NAMALWA (cell line): ENCODE data around the gene NFIC.
A peak's percentile ranks its signal among the peaks of the same experiment; 100 is the strongest.
"Not testable (repeated sequence)": the region's sequence is repeated elsewhere in the genome, so short reads cannot be mapped to it uniquely, and the experiment has no call there.

ENCODE experiments used
- DNase-seq: peaks from one replicate; pipeline ENCODE4 v3.0.0-alpha.2; 2015; ENCODE audit warnings: low spot score

The NFIC gene

DNA sequence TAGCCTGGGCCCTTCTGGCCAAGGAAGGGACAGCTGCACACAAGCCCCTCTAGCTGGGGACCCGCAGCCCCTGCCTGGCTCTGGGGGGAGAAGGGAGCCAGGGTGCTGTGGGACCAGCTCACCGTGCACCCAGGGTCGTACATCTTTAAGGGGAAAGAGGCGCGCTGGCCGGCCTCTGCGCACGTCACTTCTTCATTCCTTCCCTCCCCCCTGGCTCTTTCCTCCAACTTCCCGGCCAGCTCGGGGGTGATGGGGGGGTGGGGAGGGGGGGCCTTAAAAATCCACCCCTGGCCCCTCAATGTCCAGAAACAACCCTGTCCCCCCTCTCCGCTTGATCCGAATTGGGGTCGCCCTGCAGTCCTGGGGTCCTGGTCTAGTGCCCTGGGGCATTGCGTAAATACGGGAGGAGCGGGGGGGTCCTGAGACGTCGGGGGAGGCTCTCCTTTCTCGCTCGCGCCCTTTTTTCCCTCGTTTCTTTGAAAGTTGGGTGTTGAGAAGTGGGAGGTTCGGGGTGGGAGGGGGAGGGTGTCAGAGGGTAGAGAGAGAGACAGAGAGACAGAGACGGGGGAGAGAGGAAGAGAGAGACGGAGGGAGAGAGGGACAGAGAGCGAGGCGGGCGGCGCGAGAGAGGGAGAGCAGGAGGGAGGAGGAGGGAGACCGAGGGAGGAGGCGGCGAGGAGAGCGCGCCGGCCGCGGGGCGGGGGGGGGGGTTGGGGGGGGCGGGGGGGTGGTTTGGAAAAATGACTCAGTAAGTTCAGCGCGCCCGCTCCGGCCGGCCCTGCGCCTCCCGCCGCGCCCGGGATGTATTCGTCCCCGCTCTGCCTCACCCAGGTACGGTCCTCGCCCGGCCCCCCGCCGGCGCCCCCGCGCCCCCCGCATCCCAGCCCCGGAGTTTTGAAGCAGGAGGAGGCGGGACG, at the start of gene NFIC:
Gene NFIC, plus strand, starts transcription at position 748 of the 917 bp plus-strand sequence. Its CDS starts 54 bp downstream, at position 802.
- DNase-seq, result no peak

DNA sequence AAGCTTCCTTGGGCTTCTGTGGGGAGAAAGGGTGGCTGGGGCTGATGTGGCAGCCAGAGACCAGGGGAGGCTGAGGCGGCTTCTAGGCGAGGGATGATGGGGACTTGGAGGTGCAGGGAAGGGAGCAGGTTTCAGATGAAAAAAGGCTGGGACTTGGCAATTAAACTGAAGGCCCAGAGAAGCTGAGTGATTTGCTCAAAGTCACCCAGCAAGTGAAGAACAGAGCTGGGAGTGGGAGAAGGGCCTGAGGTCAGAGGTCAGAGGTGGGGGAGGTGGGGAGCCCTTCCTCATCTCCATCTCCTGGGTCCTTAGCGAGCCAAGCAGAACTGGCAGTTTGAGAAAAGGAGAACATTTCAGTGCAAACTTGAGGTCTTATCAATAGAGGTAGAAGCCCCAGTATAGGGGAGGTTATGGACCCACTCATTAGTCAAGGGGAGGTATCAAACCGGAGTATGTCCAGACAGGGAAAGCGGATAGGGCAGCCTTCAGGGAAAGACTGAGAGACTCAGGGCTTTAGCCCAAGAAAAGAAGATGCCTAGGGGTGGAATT, 49.6 kb upstream of the NFIC start:
- DNase-seq, result no peak

DNA sequence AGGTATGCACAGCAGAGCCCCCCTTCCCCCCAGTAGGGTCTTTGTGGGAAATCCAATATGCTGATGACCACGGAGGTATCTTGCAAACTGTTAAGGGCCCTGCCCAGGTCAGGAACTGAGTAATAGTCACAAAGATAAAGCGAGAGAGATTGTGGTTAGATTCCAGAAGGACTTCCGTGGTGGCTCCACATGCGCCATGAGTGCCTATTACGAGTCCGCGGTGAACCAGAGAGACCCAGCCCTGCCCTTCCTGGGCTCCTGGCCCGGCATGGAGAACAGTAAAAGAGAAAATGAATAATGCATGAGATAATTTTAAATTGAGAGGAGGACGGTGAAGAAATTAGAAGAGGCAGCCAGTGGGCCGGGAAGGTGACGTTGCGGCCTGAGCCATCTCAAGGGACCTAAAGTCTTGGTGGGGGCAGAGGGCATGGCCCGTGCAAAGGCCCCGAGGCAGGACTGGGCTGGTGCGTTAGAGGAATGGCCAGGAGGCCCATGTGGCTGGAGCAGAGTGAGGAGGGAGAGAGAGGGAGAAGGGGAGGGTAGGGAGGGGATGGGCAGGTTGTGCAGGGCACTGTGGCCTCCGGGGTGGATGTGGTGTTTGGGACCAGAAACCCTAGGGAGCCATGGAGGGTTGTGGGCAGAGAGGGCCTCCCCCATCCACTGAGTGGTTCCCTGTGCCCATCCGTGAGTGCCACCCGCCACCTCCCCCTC, 46.6 kb upstream of the NFIC start:
- DNase-seq, result no peak

DNA sequence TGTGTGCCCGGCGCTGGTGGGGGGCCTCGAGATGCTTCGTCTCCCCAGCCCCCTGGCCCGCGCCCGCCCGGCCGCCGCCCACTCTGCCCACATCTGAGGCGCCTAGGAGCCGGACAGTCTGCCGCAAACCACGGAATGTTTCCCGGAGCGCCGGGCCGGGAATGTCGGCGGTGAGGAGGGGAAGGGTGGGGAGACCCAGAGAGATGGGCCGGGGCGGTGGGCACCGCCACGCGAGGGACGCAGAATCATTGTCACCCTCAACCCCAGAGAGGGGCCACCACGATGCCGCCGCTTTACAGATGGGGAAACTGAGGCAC, 46.1 kb upstream of the NFIC start:
- no peak for DNase-seq

DNA sequence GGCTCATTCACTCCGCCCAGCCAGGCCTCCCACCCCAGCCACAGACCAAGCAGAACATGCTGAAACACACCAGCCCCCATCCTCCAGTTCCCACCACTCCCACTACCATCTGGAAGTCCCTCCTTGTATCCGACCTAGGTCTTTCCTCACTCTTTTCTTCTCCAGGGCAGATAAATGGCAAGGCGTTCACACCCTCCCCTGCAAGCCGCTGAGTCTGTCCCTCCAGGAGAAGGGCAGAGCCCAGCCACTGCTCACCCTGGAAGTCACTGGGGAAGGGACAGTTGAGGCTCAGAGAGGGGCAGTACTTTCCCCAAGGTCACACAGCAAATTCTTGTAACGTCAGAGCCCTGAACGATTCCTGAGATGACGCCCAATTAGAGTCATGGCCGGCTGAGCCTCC, 45.5 kb upstream of the NFIC start:
- DNase-seq, result no peak

DNA sequence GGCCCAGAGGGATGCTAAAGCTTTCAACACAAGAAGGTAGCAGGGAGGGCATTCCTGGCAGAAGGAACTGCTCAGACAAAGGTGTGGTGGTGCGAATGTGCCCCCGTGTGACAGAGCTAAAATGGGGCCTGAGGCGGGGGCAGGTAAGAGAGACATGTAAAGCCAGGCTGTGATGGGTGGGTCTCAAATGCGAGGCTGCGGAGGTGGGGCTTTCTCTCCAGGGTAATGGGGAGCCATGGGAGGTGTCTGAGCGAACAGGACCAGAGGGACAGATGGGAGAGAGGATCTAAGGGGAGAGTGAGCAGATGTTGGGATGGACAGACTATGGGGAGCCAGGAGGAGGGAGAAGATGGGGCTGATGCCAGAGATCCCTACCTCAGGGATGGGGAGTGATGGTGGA, 44.7 kb upstream of the NFIC start:
- no peak for DNase-seq

DNA sequence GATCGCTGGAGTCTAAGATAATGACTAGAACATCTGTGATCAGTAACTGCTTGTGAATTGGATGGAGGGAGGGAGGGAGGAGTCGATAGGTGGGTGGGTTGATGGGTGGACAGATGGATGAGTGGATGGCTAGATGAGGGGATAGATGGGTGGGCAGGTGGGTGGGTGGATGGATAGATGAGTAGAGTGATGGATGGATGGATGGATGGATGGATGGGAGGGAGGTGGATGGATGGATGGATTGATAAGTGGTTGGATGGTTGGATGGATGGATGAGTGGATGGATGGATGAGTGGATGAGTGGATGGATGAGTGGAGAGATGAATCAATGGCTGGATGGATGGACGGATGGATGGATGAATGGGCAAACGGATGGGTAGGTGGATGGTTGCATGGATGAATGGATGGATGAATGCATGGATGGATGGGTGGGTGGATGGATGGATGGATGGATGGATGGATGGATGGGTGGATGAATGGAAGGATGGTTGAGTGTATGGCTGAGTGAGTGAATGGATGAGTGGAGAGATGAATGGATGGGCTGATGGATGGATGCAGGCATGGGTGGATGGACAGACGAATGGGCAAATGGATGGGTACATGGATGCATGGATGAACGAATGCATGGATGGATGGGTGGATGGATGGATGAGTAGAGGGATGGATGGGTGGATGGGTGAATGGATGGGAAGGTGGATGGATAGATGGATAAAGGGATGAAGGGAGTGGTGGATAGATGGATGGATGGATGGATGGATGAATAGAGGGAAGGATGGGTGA, 44.0 kb upstream of the NFIC start:
- DNase-seq, result no peak

DNA sequence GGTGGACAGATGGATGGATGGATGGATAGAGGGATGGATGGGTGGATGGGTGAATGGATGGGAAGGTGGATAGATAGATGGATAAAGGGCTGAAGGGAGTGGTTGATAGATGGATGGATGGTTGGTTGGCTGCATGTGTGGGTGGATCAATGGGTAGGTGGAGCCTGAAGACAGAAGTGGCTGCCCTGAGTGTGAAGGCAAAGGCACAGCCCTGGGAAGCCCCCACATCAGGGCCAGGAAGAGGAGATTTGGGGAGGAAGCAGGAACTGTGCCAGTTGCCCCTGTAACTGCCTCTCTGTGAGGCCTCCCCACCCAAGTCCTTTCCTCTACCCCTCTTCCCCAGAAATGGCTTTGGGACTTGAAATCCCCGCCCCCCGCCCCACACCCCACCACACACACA, 43.4 kb upstream of the NFIC start:
- DNase-seq, result peak; percentile 39

DNA sequence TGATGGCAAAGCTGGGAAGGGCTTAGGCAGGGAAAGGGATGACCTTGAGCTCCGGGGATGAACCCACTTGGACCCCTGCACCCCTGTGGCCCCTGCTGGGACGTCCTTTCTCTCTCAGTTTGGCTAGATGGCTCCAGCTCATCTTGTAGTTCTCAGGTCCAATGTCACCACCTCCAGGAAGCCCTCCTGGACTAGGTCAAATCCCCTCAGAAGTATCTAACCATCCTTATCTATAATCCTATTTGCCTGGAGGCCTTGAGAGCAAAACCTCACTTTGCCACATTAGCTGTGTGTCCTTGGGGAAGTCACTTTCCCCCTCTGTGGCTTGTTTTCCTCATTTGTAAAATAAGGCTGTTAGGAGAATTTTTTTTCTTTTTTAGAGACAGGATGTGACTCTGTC, 42.7 kb upstream of the NFIC start:
- no peak for DNase-seq

DNA sequence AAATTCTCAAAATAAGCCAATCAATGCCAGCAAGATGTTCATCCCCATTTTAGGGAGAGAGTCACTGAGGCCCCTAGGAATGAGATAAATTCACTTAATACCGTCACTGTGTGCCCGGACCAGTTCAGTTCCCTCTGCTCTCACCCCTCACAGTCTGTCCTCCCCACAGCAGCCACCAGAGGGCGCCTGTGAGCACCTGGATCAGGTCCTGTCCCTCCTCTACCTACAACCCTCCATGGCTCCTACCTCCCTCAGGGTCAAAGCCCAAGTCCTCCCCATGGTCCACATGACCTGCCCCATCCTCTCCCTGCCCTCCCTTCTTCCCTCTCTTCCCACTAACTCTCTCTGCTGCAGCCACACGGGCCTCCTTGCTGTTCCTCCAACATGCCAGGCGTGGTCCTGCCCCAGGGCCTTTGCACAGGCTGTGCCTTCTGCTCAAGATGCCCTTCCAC, 42.0 kb upstream of the NFIC start:
- DNase-seq, result peak; percentile 70

DNA sequence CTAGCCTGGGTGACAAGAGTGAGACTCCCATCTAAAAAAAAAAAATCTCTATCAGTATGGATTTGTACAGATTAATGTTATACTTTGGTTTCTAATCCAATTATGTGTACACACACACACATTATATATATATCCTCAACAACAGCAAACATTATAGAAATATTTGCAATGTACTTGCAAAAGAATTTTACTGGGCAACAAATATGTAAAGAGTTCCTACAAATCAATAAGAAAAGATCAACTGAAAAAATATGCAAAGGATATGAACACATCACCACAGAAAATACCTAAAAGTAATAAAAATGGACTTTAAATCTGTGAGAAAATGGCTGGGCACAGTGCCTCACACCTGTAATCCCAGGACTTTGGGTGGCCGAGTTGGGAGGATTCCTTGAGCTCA, 40.9 kb upstream of the NFIC start:
- no peak for DNase-seq

DNA sequence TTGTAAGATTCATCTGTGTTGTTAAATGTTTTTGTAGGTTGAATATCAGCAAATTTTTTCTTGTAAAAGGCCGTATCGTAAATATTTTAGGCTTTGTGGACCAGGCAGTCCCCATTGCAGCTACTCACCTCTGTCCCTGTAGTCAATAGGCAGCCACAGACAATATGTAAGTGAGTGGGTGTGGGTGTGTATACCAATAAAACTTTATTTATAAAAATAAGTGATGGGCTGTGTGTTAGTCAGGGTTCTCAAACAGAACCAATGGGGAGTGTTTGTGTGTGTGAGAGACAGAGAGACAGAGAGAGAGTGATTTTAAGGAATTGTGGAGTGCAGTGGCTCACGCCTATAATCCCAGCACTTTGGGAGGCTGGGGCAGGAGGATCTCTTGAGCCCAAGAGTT, 37.6 kb upstream of the NFIC start:
- no peak for DNase-seq

DNA sequence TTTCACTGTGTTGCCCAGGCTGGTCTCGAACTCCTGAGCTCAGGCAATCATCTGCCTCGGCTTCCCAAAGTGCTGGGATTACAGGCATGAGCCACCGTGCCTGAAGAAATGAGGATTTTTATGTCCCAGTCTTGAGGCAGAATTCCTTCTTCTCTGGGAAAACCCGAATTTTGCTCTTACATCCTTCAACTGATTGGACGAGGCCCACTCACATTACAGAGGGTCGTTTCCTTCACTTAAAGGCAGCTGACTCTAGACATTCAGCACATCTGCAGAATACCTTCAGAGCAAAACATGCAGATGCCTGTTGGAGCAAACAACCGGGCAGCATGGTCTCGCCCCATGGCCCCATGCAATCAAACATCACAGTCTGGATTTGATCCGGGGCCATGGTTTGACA, 36.3 kb upstream of the NFIC start:
- DNase-seq, result no peak

DNA sequence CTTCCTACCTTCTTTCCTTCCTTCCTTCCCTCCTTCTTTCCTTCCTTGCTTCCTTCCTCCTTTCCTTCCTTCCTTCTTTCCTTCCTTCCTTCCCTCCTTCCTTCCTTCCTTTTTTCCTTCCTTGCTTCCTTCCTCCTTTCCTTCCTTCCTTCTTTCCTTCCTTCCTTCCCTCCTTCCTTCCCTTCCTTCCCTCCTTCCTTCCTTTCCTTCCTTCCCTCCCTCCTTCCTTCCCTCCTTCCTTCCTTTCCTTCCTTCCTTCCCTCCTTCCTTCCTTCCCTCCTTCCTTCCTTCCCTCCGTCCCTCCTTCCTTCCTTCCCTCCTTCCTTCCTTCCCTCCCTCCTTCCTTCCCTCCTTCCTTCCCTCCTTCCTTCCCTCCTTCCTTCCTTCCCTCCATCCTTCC, 34.2 kb upstream of the NFIC start:
- DNase-seq, result not testable (repeated sequence)

DNA sequence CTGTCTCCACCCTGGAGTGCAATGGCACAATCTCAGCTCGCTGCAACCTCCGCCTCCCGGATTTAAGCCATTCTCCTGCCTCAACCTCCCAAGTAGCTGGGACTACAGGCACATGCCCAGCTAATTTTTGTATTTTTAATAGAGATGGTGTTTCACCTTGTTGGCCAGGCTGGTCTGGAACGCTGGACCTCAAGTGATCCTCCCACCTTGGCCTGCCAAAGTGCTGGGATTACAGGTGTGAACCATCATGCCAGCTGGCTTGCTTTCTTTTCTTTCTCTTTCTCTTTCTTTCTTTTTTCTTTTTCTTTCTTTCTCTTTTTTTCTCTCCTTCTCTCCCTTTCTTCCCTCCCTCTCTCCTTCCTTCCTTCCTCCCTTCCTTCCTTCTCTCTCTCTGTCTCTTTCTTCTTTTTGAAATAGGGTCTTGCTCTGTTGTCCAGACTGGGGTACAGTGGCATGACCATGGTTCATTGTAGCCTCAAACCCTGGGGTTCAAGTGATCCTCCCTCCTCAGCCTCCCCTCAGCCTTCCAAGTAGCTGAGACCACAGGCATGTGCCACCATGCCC, 33.3 kb upstream of the NFIC start:
- no peak for DNase-seq

DNA sequence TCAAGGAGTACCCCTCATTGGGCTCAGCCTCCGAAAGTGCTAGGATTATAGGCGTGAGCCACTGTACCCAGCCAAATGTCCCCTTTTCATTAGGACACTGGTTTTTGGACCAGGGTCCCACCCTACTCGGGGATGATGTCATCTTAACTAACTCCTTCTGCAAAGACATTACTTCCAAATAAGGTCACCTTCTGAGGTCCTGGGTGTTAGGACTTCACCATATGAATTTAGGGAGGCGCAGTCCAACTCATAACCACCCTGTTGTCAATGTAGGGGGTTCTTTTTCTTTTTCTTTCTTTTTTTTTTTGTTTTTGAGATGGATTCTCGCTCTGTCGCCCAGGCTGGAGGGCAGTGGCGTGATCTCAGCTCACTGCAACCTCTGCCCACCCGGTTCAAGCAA, 32.7 kb upstream of the NFIC start:
- no peak for DNase-seq

DNA sequence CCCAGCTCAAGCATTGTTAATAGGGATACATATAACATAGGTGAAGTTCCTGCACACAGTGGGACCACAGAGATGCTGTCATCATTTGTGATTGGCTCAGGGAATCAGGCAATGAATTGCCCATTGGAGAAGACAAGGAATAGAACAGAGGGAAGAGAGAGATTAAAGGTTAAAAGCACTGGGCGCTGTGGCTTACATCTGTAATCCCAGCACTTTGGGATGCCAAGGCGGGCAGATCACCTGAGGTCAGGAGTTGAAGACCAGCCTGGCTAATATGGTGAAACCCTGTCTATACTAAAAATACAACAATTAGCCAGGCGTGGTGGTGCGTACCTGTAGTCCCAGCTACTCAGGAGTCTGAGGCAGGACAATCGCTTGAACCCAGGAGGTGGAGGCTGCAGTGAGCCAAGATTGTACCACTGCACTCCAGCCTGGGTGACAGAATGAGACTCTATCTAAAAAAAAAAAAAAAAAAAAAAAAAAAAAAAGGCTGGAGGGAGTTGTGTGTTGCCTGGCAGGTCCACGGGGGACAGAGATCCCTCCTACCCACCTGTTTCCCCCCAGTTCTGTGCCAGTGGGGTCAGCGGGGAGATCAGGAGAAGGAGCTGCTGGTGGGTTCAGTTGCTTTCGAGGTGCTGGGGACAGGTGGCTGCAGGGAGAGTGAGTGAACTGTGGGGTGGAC, 31.5 kb upstream of the NFIC start:
- not testable (repeated sequence) for DNase-seq

DNA sequence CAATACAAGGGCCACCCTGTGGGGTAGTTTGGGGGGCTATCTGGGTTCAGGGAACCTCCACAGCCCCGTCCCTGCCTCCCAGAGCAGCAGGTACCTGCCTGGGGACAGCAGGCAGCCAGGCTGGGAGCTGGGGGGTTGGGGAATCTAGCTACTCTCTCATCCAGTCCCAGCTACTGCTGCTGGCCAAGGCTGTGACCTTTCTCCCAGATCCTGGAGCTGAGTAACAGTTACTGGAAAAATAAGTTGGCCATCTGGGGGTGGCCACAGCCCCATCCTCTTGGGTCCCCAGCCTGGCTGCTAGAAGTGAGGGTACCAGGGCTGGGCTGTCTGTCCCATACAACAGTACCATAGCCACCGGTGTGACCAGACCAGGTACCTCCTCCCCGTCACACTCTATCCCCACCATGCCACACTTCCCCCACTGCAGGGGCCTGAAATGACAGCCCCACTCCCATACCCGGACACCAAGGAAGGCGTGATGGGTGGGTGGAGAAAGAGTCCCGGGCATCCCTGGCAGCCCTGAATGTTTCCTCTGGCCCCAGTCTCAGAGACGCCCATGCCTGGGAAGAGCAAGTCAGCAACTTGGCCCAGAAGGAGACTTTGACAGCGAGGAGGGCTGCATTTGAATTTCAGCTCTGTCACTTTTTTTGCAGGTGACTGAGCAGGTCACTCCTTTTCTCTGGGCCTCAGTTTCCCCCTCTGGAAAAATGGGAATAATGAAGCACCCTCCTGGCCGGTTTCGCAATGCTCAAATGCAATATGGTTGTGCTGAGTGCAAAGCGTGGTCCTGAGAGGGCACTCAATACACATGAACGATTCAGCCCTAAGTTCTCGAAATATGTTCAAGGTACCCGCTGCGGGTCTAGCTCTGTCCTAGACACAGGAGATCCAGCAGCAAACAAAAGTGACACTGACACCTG, 30.7 kb upstream of the NFIC start:
- DNase-seq, result no peak

DNA sequence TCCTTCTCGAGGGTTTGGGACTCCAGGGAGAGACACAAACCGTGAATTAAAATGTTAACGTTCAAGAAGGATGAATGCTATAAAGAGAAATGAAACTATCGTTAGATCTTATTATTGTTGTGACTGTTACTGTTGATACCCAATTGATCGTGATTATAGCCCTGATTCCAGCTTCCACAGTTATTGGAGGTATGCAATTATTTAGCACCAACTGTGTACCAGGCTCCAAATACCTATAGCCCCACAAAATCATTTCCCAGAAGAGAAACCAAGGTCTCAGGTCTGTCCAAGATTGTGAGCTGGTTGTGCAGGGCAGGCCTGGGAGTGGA, 30.1 kb upstream of the NFIC start:
- DNase-seq, result no peak

DNA sequence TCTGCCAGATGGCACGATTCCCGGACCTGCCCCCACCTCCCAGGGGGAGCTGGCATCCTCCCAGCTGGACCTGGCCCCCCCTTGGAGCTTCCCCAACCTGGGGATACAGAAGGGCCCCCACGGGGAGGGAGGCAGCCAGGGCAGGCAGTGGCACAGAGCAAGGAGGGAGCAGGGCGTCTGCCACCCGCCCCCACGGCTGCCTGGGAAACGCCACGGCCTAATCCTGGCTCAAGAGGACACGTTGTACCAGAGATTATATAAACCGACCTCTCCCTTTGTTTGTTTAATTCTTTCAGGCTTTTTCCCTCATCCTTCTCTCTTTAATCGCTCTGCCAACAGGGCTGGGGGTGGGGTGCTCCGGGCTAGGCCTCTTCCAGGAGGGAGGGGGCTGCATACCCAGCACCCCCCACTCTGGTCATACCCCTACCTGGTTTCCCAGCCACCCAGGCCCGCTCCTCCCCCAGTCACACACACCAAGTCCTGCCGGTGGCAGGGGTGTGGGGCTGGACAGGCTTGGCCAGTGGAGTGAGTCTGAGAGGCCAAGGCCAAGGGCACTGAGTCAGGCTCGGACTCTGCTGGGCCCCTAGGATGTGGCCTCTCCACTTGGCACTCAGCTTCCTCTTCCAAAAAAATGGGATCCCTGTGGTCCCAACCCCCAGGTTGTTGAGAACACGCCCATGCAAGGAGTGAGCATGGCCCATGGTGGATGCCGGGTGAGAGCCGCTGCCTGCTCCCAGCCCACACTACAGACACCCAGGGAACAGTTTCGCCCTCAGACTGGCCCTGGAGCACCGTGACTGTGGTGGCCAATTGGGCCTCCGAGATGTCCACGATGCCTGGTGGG, 29.5 kb upstream of the NFIC start:
- DNase-seq, result no peak
